Measurements from ENCODE around the gene HNRNPUL1. TPM values are rescaled to one million over a fixed set of nuclear protein-coding genes. Genes with fewer than 3 reads are reported as not detected.
A peak's percentile ranks its signal among the peaks of the same experiment; 100 is the strongest.

Gene HNRNPUL1
- total and polyA plus RNA-seq, 9 of the 15 experiments (the other 6 are each of a cell fraction or from before 2014, with no cell fraction given): 7.3 to 211 (median 85.0) TPM

DNA sequence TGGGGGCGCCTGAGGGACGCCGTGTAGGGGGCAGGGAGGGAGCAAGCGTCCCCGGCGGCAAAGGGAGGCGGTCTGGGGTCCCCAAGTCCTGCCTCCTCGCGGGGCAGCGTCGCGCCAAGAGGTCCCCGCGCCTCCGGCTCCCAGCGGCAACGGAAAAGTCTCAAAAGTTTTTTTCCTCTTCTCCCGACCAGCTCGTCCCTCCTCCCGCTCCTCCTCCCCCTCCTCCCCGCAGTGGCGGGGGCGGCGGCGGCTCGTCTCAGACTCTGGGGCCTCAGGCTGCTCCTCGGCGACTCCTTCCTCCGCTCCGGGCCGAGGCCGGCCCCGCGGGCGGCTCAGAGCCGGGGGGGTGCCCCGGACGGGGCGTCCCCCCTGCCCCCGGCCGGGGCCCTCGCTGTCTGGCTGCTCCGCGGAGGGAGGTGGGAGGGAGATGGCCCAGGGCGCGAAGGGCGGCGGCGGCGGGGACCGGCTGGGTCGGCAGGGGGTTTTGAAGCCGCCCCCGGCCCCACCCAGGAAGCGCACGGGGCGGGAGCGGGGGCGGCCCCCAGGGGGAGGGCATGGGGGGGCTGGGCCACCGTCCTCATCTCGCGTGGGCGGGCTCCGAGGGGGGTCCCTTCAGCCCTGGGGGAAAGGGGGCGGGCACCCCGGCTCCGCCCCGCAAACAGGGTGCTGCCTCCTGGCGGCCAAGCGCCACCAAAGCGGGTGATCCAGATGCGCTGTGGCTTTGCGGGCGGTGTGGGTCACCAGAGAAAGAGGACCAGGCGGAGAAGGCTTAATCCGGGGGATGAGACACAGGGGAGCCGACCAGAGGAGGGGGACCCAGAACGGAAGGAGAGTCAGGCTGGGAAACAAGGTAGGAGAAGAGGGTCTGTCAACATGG is 89.5 kb downstream of the HNRNPUL1 start, which contains the start of gene TGFB1 (continued):
- TF ChIP-seq ZNF780A (CRISPR knock-in tag; IDR thresholded peaks at IDR 0.05) (no peak), ZKSCAN1 (IDR thresholded peaks at IDR 0.05; ENCODE audit: low read depth, low read length) (0 out of 2 replicates have a peak, but pooled peaks have one; percentile 3), ZFX (CRISPR knock-in tag; IDR thresholded peaks at IDR 0.05) (no peak; the same call in 1 of the 2 replicates), MCM5 (IDR thresholded peaks at IDR 0.05; ENCODE audit: low read depth) (no peak), CHCHD3 (CRISPR knock-in tag; IDR thresholded peaks at IDR 0.05) (no peak), IRF2 (CRISPR knock-in tag; IDR thresholded peaks at IDR 0.05) (no peak), TAF1 (IDR thresholded peaks at IDR 0.05; ENCODE audit: control insufficient read depth, extremely low read depth, insufficient read depth, low read length, severe bottlenecking) (peak; percentile 57), PRPF4 (IDR thresholded peaks at IDR 0.05; ENCODE audit: insufficient read depth, low read depth, low read length, poor library complexity, severe bottlenecking) (no peak), ZNF551 (CRISPR knock-in tag; IDR thresholded peaks at IDR 0.05) (no peak), L3MBTL2 (IDR thresholded peaks at IDR 0.05) (peak; percentile 92), ATF4 (CRISPR knock-in tag; IDR thresholded peaks at IDR 0.05) (no peak), ESRRA (IDR thresholded peaks at IDR 0.05; ENCODE audit: borderline replicate concordance, low read depth) (peak; percentile 23; the same call in 1 of the 2 replicates), ZZZ3 (IDR thresholded peaks at IDR 0.05) (no peak), KLF6 (CRISPR knock-in tag; IDR thresholded peaks at IDR 0.05; ENCODE audit: borderline replicate concordance) (no peak), PCBP1 (IDR thresholded peaks at IDR 0.05; ENCODE audit: low read depth, low read length, poor library complexity, severe bottlenecking) (peak; percentile 88), NR2C1 (IDR thresholded peaks at IDR 0.05) (no peak), NR2C1 (tag; IDR thresholded peaks at IDR 0.05) (no peak), MBD2 (IDR thresholded peaks at IDR 0.05; ENCODE audit: borderline replicate concordance, low read depth) (no peak), RBM14 (IDR thresholded peaks at IDR 0.05; ENCODE audit: borderline replicate concordance, insufficient read depth, low read depth, low read length) (no peak), CSDE1 (IDR thresholded peaks at IDR 0.05) (no peak), SFPQ (IDR thresholded peaks at IDR 0.05; ENCODE audit: low read depth, low read length) (no peak), RBM25 (IDR thresholded peaks at IDR 0.05; ENCODE audit: low read depth, low read length, severe bottlenecking) (peak; percentile 46), ATF2 (CRISPR knock-in tag; IDR thresholded peaks at IDR 0.05) (no peak), ZFP36 (IDR thresholded peaks at IDR 0.05; ENCODE audit: low read depth, low read length, partially characterized antibody) (peak; percentile 54), SP1 (CRISPR knock-in tag; IDR thresholded peaks at IDR 0.05) (peak; percentile 92), CBFA2T3 (IDR thresholded peaks at IDR 0.05) (no peak)

Measured in K562 (cell line).